ENCODE data around the gene LRRC3. TPM values are rescaled to one million over a fixed set of nuclear protein-coding genes. Genes with fewer than 3 reads are reported as not detected.

The LRRC3 gene
- total RNA-seq, 4 donors from 2014 or later = 0.78 to 0.92 (median 0.85) TPM

DNA sequence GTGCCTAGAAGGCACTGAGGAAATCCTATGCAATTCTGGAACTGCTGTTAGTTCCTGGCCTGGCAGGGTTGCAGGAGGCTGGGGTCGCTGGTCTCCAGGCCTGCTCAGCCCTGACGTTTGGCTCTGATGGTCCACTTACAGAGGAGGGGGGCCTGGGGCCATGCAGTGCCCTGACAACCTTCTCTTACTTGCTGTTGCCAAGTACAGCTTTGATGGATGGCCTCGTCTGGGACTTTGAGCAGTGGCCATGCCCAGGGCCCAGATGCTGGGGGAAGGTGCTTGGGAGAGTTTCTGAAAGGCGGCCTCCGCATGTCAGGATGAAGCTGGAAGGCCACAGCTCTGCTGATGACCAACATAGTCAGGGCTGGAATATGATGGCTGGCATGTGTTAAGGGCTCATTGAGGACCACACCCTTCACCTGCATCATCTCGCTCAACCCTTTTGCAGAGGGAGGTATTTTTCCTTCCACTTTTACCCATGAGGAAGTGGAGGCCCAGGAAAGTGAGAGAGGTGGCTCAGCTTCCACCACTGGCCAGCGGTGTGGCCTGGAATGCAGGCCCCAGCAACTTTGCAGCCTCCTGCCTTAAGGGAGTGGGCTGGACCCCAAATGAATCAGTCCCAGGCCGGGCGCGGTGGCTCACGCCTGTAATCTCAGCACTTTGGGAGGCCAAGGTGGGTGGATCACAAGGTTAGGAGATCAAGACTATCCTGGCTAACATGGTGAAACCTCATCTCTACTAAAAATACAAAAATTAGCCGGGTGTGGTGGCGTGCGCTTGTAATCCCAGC lies 34.7 kb upstream of the LRRC3 start:
- Histone ChIP-seq H3K9me3 (no peaks in the 10 kb centered on the region), H3K27me3 (no peaks in the 10 kb centered on the region), H3K36me3 (no peaks in the 10 kb centered on the region), H3K27ac (no peak overlapping the region), H3K4me3 (replicated peaks in 1 of 3) (no peak overlapping the region), H3K4me1 (no peaks in the 10 kb centered on the region)
- no peak for DNase-seq
- intact Hi-C loops (cut with DNase I) = loop anchor here (10.0 kb wide), 1 partner anchor 56 kb away; no protein-coding TSS in a partner anchor
- WGBS, 2 donors = 83 to 94% methylated on average over 13 to 14 of the region's 14 CpGs
- no peak for TF ChIP-seq POLR2A (IDR thresholded peaks at IDR 0.05)
- TF ChIP-seq, protein P1, sequence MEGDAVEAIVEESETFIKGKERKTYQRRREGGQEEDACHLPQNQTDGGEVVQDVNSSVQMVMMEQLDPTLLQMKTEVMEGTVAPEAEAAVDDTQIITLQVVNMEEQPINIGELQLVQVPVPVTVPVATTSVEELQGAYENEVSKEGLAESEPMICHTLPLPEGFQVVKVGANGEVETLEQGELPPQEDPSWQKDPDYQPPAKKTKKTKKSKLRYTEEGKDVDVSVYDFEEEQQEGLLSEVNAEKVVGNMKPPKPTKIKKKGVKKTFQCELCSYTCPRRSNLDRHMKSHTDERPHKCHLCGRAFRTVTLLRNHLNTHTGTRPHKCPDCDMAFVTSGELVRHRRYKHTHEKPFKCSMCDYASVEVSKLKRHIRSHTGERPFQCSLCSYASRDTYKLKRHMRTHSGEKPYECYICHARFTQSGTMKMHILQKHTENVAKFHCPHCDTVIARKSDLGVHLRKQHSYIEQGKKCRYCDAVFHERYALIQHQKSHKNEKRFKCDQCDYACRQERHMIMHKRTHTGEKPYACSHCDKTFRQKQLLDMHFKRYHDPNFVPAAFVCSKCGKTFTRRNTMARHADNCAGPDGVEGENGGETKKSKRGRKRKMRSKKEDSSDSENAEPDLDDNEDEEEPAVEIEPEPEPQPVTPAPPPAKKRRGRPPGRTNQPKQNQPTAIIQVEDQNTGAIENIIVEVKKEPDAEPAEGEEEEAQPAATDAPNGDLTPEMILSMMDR (IDR thresholded peaks at IDR 0.05) = no peak

- Histone ChIP-seq H3K27me3 (no peaks in the 10 kb centered on the region), H3K9me3 (no peaks in the 10 kb centered on the region), H3K36me3 (no peaks in the 10 kb centered on the region), H3K4me3 (replicated peaks in 1 of 3) (no peak overlapping the region), H3K4me1 (no peaks in the 10 kb centered on the region), H3K27ac (no peak overlapping the region)
- intact Hi-C loops (cut with DNase I) = loop anchor here (10.0 kb wide), 1 partner anchor 57 kb away; no protein-coding TSS in a partner anchor
- WGBS, 2 donors = 77 to 83% methylated on average over 22 to 25 of the region's 26 CpGs
- no peak for TF ChIP-seq POLR2A (IDR thresholded peaks at IDR 0.05)
- TF ChIP-seq, protein P1 (IDR thresholded peaks at IDR 0.05) = no peak
- no peak for DNase-seq
These were observed 33.1 kb upstream of the LRRC3 start for GRCh38 chr21:44421901-44422840.

GRCh38 chr21:44423312-44423821 lies 31.9 kb upstream of the LRRC3 start:
- DNase-seq = no peak

GRCh38 chr21:44423941-44424607 lies 31.2 kb upstream of the LRRC3 start:
- TF ChIP-seq, protein P1 (IDR thresholded peaks at IDR 0.05) = no peak
- no peak overlapping the region for H3K4me3 ChIP-seq (replicated peaks in 1 of 3)
- no peaks in the 10 kb centered on the region for H3K27me3 ChIP-seq
- 81 to 87% methylated on average over 3 to 6 of the region's 17 CpGs for WGBS, 2 donors
- no peaks in the 10 kb centered on the region for H3K9me3 ChIP-seq
- intact Hi-C loops (cut with DNase I) = loop anchor here (10.0 kb wide), 1 partner anchor 59 kb away; no protein-coding TSS in a partner anchor
- DNase-seq = no peak
- no peaks in the 10 kb centered on the region for H3K4me1 ChIP-seq
- no peak overlapping the region for H3K27ac ChIP-seq
- no peaks in the 10 kb centered on the region for H3K36me3 ChIP-seq

More at GRCh38 chr21:44423312-44423821, 31.9 kb upstream of the LRRC3 start:
- no peaks in the 10 kb centered on the region for H3K36me3 ChIP-seq
- H3K9me3 ChIP-seq = no peaks in the 10 kb centered on the region
- H3K4me3 ChIP-seq (replicated peaks in 1 of 3) = no peak overlapping the region
- H3K27ac ChIP-seq = no peak overlapping the region
- TF ChIP-seq, protein P1 (IDR thresholded peaks at IDR 0.05) = no peak
- TF ChIP-seq POLR2A (IDR thresholded peaks at IDR 0.05) = no peak
- no peaks in the 10 kb centered on the region for H3K4me1 ChIP-seq
- H3K27me3 ChIP-seq = no peaks in the 10 kb centered on the region
- WGBS, 2 donors = 54 to 80% methylated on average over 3 to 11 of the region's 12 CpGs
- intact Hi-C loops (cut with DNase I) = loop anchor here (10.0 kb wide), 1 partner anchor 59 kb away; no protein-coding TSS in a partner anchor
